A549 (cell line): ENCODE measurements around the gene AQP7. TPM values are rescaled to one million over a fixed set of nuclear protein-coding genes. Genes with fewer than 3 reads are reported as not detected.

Experiments
- ATAC-seq, 2 experiments: fragments of 200-7000 bp in 1 of 2; fragments of >200 bp in 1 of 2; cut with Nextera tagmentation in 1 of 2; cut with Tn5 transposase in 1 of 2; 3 replicates each; pipeline versions ENCODE4 v1.8.0 to v1.9.1; 2018 to 2020; ENCODE audit warnings: mild to moderate bottlenecking in 1 of 2, moderate library complexity in 1 of 2
- CTCF ChIA-PET: fragments of 300-600 bp; sonication (Branson Sonifier 250); formaldehyde crosslinking; extraction: SDS; loops from one replicate; lab custom pipeline; 2021; ENCODE audit warnings: antibody characterized with exemption, inconsistent platforms; lab: Yijun Ruan, JAX
- POLR2A ChIA-PET: fragments of 350-600 bp; formaldehyde crosslinking; extraction: SDS; loops from one replicate; lab custom pipeline; 2021; ENCODE audit warnings: antibody characterized with exemption, inconsistent platforms; lab: Yijun Ruan, JAX
- DNase-seq, 2 experiments: peaks; one replicate each; pipeline versions ENCODE4 v3.0.0 to v3.0.0-alpha.2; 2011 to 2016; ENCODE audit warnings: low read depth in 1 of 2, low spot score in 1 of 2
- FAIRE-seq: peaks from 2 replicates; lab custom pipeline; 2011; peaks lifted over from hg19 to GRCh38; lab: Jason Lieb, UNC
- H3K27ac ChIP-seq, 2 experiments: fragments of >200 bp; sonication (Bioruptor Twin); formaldehyde crosslinking; 3 replicates each; pipeline ENCODE4 v1.5.1; 2016 to 2017
- H3K4me1 ChIP-seq: fragments of >200 bp; sonication (Bioruptor Twin); formaldehyde crosslinking; 3 replicates; pipeline ENCODE4 v1.6.1; 2016
- H3K4me2 ChIP-seq: fragments of >200 bp; sonication (Bioruptor Twin); formaldehyde crosslinking; 3 replicates; pipeline ENCODE4 v1.6.1; 2016
- H3K4me3 ChIP-seq: fragments of >200 bp; sonication (Bioruptor Twin); formaldehyde crosslinking; 3 replicates; pipeline ENCODE4 v1.5.1; 2016
- H3K9me3 ChIP-seq: fragments of >200 bp; sonication (Bioruptor Twin); formaldehyde crosslinking; 3 replicates; pipeline ENCODE4 v1.6.1; 2016
- CEBPB ChIP-seq, 2 experiments: fragments of >200 bp in 1 of 2; sonication (Bioruptor Twin) in 1 of 2; formaldehyde crosslinking in 1 of 2; IDR thresholded peaks; 2 replicates each; pipeline ENCODE4 v1.6.1; 2012 to 2016
- CHD2 ChIP-seq: fragments of 150-350 bp; IDR thresholded peaks from 2 replicates; pipeline ENCODE4 v1.6.1; 2014; ENCODE audit warnings: low read length; ENCODE audit not compliant: partially characterized antibody
- CHD4 ChIP-seq: fragments of 200-600 bp; sonication (generic); IDR thresholded peaks from 2 replicates; pipeline ENCODE4 v1.6.1; 2016; ENCODE audit warnings: antibody characterized with exemption, mild to moderate bottlenecking, borderline replicate concordance
- EHMT2 ChIP-seq: fragments of 200-600 bp; sonication (generic); IDR thresholded peaks from 2 replicates; pipeline ENCODE4 v1.6.1; 2016; ENCODE audit warnings: antibody characterized with exemption, low read depth, mild to moderate bottlenecking, moderate library complexity
- EP300 ChIP-seq, 2 experiments: fragments of >200 bp; sonication (Bioruptor Twin); formaldehyde crosslinking; IDR thresholded peaks; 2 replicates in 1 of 2; 3 replicates in 1 of 2; pipeline ENCODE4 v1.6.1; 2016 to 2017
- ESRRA ChIP-seq: fragments of 150-350 bp; IDR thresholded peaks from 2 replicates; pipeline ENCODE4 v1.6.1; 2014; ENCODE audit warnings: mild to moderate bottlenecking, low read length, borderline replicate concordance
- FOSB ChIP-seq: fragments of 250-450 bp; sonication (Bioruptor Pico); IDR thresholded peaks from 2 replicates; pipeline ENCODE4 v1.5.0; 2020; ENCODE audit warnings: mild to moderate bottlenecking, moderate library complexity
- FOSL2 ChIP-seq, 2 experiments: fragments of 450-650 bp in 1 of 2; fragments of >200 bp in 1 of 2; sonication (Bioruptor Twin) in 1 of 2; formaldehyde crosslinking; IDR thresholded peaks; 2 replicates each; pipeline versions ENCODE4 v1.5.0 to v1.6.1; 2016 to 2020; ENCODE audit warnings: mild to moderate bottlenecking in 1 of 2, moderate library complexity in 1 of 2
- FOXS1 ChIP-seq: fragments of 250-450 bp; sonication (Bioruptor Pico); IDR thresholded peaks from 2 replicates; pipeline ENCODE4 v1.5.0; 2020; ENCODE audit warnings: mild to moderate bottlenecking, moderate library complexity
- GATA3 ChIP-seq: IDR thresholded peaks from 2 replicates; pipeline ENCODE4 v1.6.1; 2012; ENCODE audit warnings: borderline replicate concordance
- HOXB5 ChIP-seq: fragments of 250-450 bp; sonication (Bioruptor Pico); IDR thresholded peaks from 2 replicates; pipeline ENCODE4 v1.5.0; 2020; ENCODE audit warnings: mild to moderate bottlenecking, moderate library complexity
- JUN ChIP-seq, 2 experiments: fragments of >200 bp; sonication (Bioruptor Twin); formaldehyde crosslinking; IDR thresholded peaks; 2 replicates in 1 of 2; 3 replicates in 1 of 2; pipeline ENCODE4 v1.6.1; 2016 to 2017
- JUNB ChIP-seq: fragments of >200 bp; sonication (Bioruptor Twin); formaldehyde crosslinking; IDR thresholded peaks from 2 replicates; pipeline ENCODE4 v1.6.1; 2016
- MAFK ChIP-seq: fragments of 450-650 bp; IDR thresholded peaks from 2 replicates; pipeline ENCODE4 v1.6.1; 2014; ENCODE audit not compliant: partially characterized antibody
- MYC ChIP-seq: IDR thresholded peaks from 2 replicates; pipeline ENCODE4 v1.6.1; 2012; ENCODE audit warnings: mild to moderate bottlenecking, inconsistent platforms, low read length, improper control_type of control experiment, borderline replicate concordance
- NFE2L2 ChIP-seq: fragments of 150-350 bp; conservative IDR thresholded peaks from 2 replicates; pipeline ENCODE4 v1.6.1; 2014; ENCODE audit warnings: low read length
- NPAS2 ChIP-seq: fragments of 250-450 bp; sonication (Bioruptor Pico); IDR thresholded peaks from 2 replicates; pipeline ENCODE4 v1.8.0; 2022; ENCODE audit warnings: mild to moderate bottlenecking, moderate library complexity, borderline replicate concordance
- RCOR1 ChIP-seq: fragments of 150-350 bp; IDR thresholded peaks from 2 replicates; pipeline ENCODE4 v1.6.1; 2014; ENCODE audit warnings: antibody characterized with exemption, low read length, low read depth
- RNF2 ChIP-seq: fragments of 200-600 bp; sonication (generic); IDR thresholded peaks from 2 replicates; pipeline ENCODE4 v1.6.1; 2016; ENCODE audit warnings: low read depth, mild to moderate bottlenecking, antibody characterized with exemption, moderate library complexity, borderline replicate concordance
- SMC3 ChIP-seq: fragments of >200 bp; sonication (Bioruptor Twin); formaldehyde crosslinking; IDR thresholded peaks from 3 replicates; pipeline ENCODE4 v1.6.1; 2018; ENCODE audit warnings: inconsistent platforms
- TFCP2L1 ChIP-seq: fragments of 250-450 bp; sonication (Bioruptor Pico); IDR thresholded peaks from 2 replicates; pipeline ENCODE4 v1.5.0; 2021; ENCODE audit warnings: mild to moderate bottlenecking
- ZC3H11A ChIP-seq: fragments of 450-650 bp; IDR thresholded peaks from 2 replicates; pipeline ENCODE4 v1.6.1; 2014; ENCODE audit warnings: antibody characterized with exemption, mild to moderate bottlenecking
- ZNF302 ChIP-seq: fragments of 250-450 bp; sonication (Bioruptor Pico); IDR thresholded peaks from 2 replicates; pipeline ENCODE4 v1.9.0; 2021; ENCODE audit warnings: inconsistent platforms, mild to moderate bottlenecking, moderate library complexity
- ZSCAN20 ChIP-seq: fragments of 250-450 bp; sonication (Bioruptor Pico); IDR thresholded peaks from 2 replicates; pipeline ENCODE4 v1.8.0; 2022; ENCODE audit warnings: mild to moderate bottlenecking, moderate library complexity
- WGBS: methylation state at CpG from one replicate; pipeline ENCODE4 v1.1.6; 2017; ENCODE audit errors: missing lambda C conversion rate; 5-methylcytosine and 5-hydroxymethylcytosine counted together
- polyA plus RNA-seq, 4 experiments: library from polyadenylated mRNA; depleted of rRNA in 3 of 4; stranded (reverse); fragments of >200 nt; fragmentation: RNase III in 1 of 4; extraction: RNeasy Plus Mini Kit Qiagen cat#74134 plus additional on column Dnase treatment in 1 of 4; gene quantifications; 2 replicates in 3 of 4; 3 replicates in 1 of 4; pipeline ENCODE4 v1.2.3, GENCODE V29; 2011 to 2017
- TF ChIP-seq, protein P1 (sequence below): fragments of 150-350 bp; IDR thresholded peaks from 2 replicates; pipeline ENCODE4 v1.6.1; 2014; ENCODE audit warnings: low read depth, mild to moderate bottlenecking, low read length

The AQP7 gene
- polyA plus RNA-seq, 2 of the 4 experiments (the other 2 are of a cell fraction): 0.61 to 1.1 TPM

DNA sequence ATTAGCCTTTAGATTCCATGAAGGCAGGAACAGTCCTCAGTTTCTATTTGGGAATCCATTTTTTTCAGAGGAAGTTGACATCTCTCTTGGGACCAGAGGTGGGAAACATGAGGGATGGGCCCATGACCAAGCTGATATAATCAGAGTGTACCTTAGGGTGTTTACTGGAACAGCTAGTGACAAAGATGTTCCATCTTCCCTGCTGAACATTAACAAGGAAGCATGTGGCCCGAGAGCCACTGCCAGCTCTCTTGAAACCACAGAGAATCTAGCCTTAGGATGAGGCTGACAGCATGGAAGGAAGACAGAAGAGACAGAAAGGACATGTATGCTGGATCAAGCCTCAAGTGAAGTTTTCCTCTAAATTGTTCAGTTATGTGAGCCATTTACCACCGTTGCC is 29.1 kb upstream of the AQP7 start:
- TF ChIP-seq FOXS1: no peak
- TF ChIP-seq MAFK: no peak
- TF ChIP-seq FOSB (CRISPR knock-in tag): no peak
- TF ChIP-seq ESRRA: no peak
- ChIA-PET POLR2A (interaction anchor here (0.5 kb wide), 1 partner anchor 368 kb away, joined by 3 read pairs; no protein-coding TSS in a partner anchor), CTCF (interaction anchor here (0.7 to 41.9 kb wide), 5 partner anchors 11 to 144 kb away, joined by 3 to 834 read pairs (median 11); partner anchors contain the start of genes AQP3, AQP7 and NOL6)
- H3K27ac ChIP-seq: peak overlapping the region; percentile 52 to 73
- no peak for DNase-seq
- H3K4me3 ChIP-seq: no peak overlapping the region
- peaks cover 33% of the 10 kb centered on the region for H3K4me1 ChIP-seq
- no peak for ATAC-seq
- WGBS: 82% methylated on average over 2 of the region's 2 CpGs
- FAIRE-seq: no peak
- peak overlapping the region; percentile 50; the same call in 2 of the 3 replicates for H3K4me2 ChIP-seq
- no peaks in the 10 kb centered on the region for H3K9me3 ChIP-seq

DNA sequence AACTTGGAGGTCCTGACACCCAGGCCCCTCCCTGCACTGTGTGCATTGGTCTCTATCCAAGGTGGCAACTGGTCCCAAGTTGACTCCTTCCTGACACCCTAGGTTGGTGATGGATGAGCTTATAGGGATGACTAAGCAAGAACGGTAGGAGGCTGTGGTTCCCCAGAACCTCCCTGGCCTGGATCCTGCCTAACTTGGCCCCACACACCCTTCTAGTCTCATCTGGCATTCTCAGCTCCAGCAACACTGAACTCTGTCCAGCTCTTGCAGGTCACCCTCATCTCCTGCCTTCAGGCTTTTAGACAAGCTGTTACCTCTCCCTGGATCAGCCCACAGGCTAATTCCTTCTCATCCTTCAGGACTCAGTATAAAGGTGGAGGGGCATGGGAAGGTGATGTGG is 28.6 kb upstream of the AQP7 start:
- CTCF ChIA-PET: interaction anchor here (0.7 to 41.9 kb wide), 4 partner anchors 15 to 143 kb away, joined by 3 to 834 read pairs (median 23); partner anchors contain the start of genes AQP3, AQP7 and NOL6
- POLR2A ChIA-PET: no interaction called here
- 0% methylated on average over 1 of the region's 1 CpG for WGBS
- Histone ChIP-seq H3K4me2 (peak overlapping the region; percentile 50; the same call in 2 of the 3 replicates), H3K27ac (peak overlapping the region; percentile 52 to 73)
- peak in 1 of 2 experiments; percentile 72 for DNase-seq
- TF ChIP-seq HOXB5 (CRISPR knock-in tag) (peak; percentile 88), EHMT2 (no peak), MAFK (peak; percentile 76)
- TF ChIP-seq, all 56 proteins: peak for 2
- ATAC-seq (peak; percentile 46 to 72; a peak in 3 of 6 replicates), FAIRE-seq (no peak)
- Histone ChIP-seq H3K9me3 (no peaks in the 10 kb centered on the region), H3K4me1 (peaks cover 28% of the 10 kb centered on the region), H3K4me3 (no peak overlapping the region)

DNA sequence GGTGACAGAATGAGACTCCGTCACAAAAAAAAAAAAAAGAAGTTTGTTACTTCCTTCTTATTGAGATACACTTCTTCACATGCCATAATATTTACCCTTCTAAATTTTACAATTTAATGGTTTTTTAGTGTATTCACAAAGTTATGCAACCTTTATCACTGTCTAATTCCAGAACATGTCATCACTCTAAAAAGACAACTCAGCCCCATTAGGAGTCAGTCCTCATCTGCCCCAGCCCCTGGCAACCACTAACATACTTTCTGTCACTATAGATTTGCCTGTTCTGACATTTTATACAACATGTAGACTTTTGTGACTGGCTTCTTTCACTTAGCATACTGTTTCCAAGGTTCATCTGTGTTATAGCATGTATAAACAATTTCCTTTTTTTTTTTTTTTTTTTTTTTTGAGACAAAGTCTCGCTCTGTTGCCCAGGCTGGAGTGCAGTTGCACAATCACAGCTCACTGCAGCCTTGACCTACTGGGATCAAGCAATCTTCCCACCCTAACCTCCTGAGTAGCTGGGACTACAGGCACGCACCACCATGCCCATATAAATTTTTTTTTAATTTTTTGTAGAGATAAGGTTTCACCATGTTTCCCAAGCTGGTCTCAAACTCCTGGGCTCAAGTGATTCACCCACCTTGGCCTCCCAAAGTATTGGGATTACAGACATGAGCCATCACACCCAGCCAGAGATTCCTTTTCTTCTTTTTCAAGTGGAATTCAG is 27.1 kb upstream of the AQP7 start:
- ATAC-seq: no peak
- CTCF ChIA-PET: interaction anchor here (1.2 to 41.9 kb wide), 5 partner anchors 9 to 37 kb away, joined by 3 to 834 read pairs (median 6); partner anchors contain the start of genes AQP3 and NOL6
- FAIRE-seq: no peak
- TF ChIP-seq SMC3 (no peak), CEBPB (IDR thresholded peaks at IDR 0.05) (peak; percentile 14 to 28; a peak in 1 of 4 replicates)
- POLR2A ChIA-PET: no interaction called here
- H3K4me2 ChIP-seq: no peak overlapping the region
- 93% methylated on average over 3 of the region's 3 CpGs for WGBS
- peaks cover 37% of the 10 kb centered on the region for H3K4me1 ChIP-seq
- H3K9me3 ChIP-seq: no peaks in the 10 kb centered on the region
- no peak for DNase-seq
- no peak overlapping the region for H3K4me3 ChIP-seq
- H3K27ac ChIP-seq: peak overlapping the region; percentile 34 to 73; a peak in 4 of 6 replicates

DNA sequence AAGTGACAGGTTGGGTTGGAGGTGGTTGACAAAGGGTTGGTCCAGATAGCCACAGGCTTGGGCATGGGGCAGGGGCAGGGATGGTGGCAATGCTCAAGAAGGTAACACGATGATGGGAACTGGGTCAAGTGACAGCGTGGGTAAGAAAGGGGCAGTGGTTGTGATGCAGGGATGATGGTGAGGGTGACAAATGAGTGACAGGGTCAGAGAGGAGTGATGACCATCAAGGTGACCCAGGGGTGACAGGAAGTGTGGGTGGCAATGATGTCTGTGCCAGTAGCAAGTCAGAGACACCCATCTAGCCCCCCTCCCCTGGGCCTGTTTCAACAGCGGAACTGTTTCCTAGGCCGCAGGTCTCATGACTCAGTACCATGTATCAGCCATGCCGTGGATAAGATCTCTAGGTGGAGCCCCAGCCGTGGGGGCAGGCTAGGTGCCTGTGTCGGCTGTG is 24.5 kb upstream of the AQP7 start:
- Histone ChIP-seq H3K4me3 (no peak overlapping the region), H3K9me3 (no peaks in the 10 kb centered on the region), H3K27ac (peak overlapping the region in 1 of 2 experiments; percentile 55; a peak in 4 of 6 replicates), H3K4me2 (no peak overlapping the region), H3K4me1 (peaks cover 37% of the 10 kb centered on the region)
- no peak for TF ChIP-seq HOXB5 (CRISPR knock-in tag)
- no peak for TF ChIP-seq ZC3H11A
- no peak for TF ChIP-seq EP300 (IDR thresholded peaks at IDR 0.05)
- no peak for TF ChIP-seq ZNF302 (CRISPR knock-in tag)
- CTCF ChIA-PET: interaction anchor here (0.6 to 5.4 kb wide), 4 partner anchors 9 to 39 kb away, joined by 4 to 21 read pairs (median 5); no protein-coding TSS in a partner anchor
- no peak for DNase-seq
- POLR2A ChIA-PET: no interaction called here
- WGBS: 91% methylated on average over 7 of the region's 7 CpGs
- ATAC-seq: no peak
- no peak for FAIRE-seq

- Histone ChIP-seq H3K27ac (peak overlapping the region; percentile 49 to 71), H3K4me3 (no peak overlapping the region), H3K9me3 (no peaks in the 10 kb centered on the region), H3K4me2 (peak overlapping the region; percentile 56), H3K4me1 (peaks cover 24% of the 10 kb centered on the region; the same call in 2 of the 3 replicates)
- WGBS: 3% methylated on average over 4 of the region's 4 CpGs
- peak in 1 of 2 experiments; percentile 73 for DNase-seq
- no peak for FAIRE-seq
- POLR2A ChIA-PET: no interaction called here
- ATAC-seq: peak; percentile 74 to 82
- CTCF ChIA-PET: interaction anchor here (0.9 to 5.4 kb wide), 4 partner anchors 8 to 42 kb away, joined by 3 to 21 read pairs (median 3); no protein-coding TSS in a partner anchor
- TF ChIP-seq TFCP2L1 (CRISPR knock-in tag): no peak
- no peak for TF ChIP-seq NFE2L2
- TF ChIP-seq RNF2: no peak
- no peak for TF ChIP-seq FOXS1
- TF ChIP-seq, protein P1, sequence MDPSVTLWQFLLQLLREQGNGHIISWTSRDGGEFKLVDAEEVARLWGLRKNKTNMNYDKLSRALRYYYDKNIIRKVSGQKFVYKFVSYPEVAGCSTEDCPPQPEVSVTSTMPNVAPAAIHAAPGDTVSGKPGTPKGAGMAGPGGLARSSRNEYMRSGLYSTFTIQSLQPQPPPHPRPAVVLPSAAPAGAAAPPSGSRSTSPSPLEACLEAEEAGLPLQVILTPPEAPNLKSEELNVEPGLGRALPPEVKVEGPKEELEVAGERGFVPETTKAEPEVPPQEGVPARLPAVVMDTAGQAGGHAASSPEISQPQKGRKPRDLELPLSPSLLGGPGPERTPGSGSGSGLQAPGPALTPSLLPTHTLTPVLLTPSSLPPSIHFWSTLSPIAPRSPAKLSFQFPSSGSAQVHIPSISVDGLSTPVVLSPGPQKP: no peak
- TF ChIP-seq JUN (IDR thresholded peaks at IDR 0.05): peak in 1 of 2 experiments; percentile 50; a peak in 2 of 5 replicates
- peak; percentile 55; the same call in 1 of the 2 replicates for TF ChIP-seq GATA3
- TF ChIP-seq CHD4: no peak
- TF ChIP-seq HOXB5 (CRISPR knock-in tag): no peak
- TF ChIP-seq FOSL2 (IDR thresholded peaks at IDR 0.05): no peak
- peak; percentile 80 for TF ChIP-seq FOSL2 (CRISPR knock-in tag; IDR thresholded peaks at IDR 0.05)
- no peak for TF ChIP-seq SMC3
- no peak for TF ChIP-seq CHD2
- no peak for TF ChIP-seq NPAS2 (CRISPR knock-in tag)
- no peak for TF ChIP-seq MYC
- TF ChIP-seq ZSCAN20: no peak
- no peak for TF ChIP-seq ZC3H11A
- no peak for TF ChIP-seq RCOR1
- TF ChIP-seq JUNB: 0 out of 2 replicates have a peak, but pooled peaks have one; percentile 61
Observed at GRCh38 chr9:33425128-33425533, 22.8 kb upstream of the AQP7 start.
